Ascending aorta (tissue), 2 donors: ENCODE data around the gene JAM3. TPM values are rescaled to one million over a fixed set of nuclear protein-coding genes. Genes with fewer than 3 reads are reported as not detected.

Experiments used
- DNase-seq, 2 donors: peaks; one replicate each; pipeline ENCODE4 v3.0.0-alpha.2; 2019; ENCODE audit warnings: low spot score in 2 of 2
- H3K27ac ChIP-seq, 2 donors: fragments of 200-600 bp; sonication (generic); one replicate each; pipeline ENCODE4 v1.5.1; 2016 to 2017; ENCODE audit warnings: mild to moderate bottlenecking in 1 of 2
- H3K27me3 ChIP-seq: fragments of 200-600 bp; sonication (generic); one replicate; pipeline ENCODE4 v1.5.1; 2017
- H3K36me3 ChIP-seq, 2 donors: fragments of 200-600 bp; sonication (generic); one replicate each; pipeline ENCODE4 v1.5.1; 2016
- H3K4me1 ChIP-seq, 2 donors: fragments of 200-600 bp; sonication (generic); one replicate each; pipeline ENCODE4 v1.5.1; 2016 to 2017; ENCODE audit warnings: mild to moderate bottlenecking in 1 of 2
- H3K4me3 ChIP-seq, 2 donors: fragments of 200-600 bp; sonication (generic); one replicate each; pipeline ENCODE4 v1.5.1; 2016 to 2017; ENCODE audit warnings: mild to moderate bottlenecking in 1 of 2
- H3K9me3 ChIP-seq, 2 donors: fragments of 200-600 bp; sonication (generic); one replicate each; pipeline ENCODE4 v1.5.1; 2016
- CTCF ChIP-seq, 3 experiments: fragments of 200-600 bp in 2 of 3; fragments of 450-650 bp in 1 of 3; sonication (generic) in 2 of 3; IDR thresholded peaks; one replicate each; pipeline ENCODE4 v1.5.1; 2016 to 2019; ENCODE audit warnings: antibody characterized with exemption in 3 of 3, mild to moderate bottlenecking in 1 of 3, moderate library complexity in 1 of 3
- intact Hi-C: fragments of 100-400 bp; cut with DNase I; formaldehyde crosslinking; loops from one replicate; pipeline ENCODE4 v1.15.1; 2023
- total RNA-seq: library from RNA; depleted of rRNA; stranded (reverse); fragments of >200 nt; gene quantifications from one replicate; pipeline ENCODE4 v1.1.0, GENCODE V29; 2016

The JAM3 gene
- total RNA-seq, 1 donor from 2014 or later: 59.8 TPM

- TF ChIP-seq CTCF (IDR thresholded peaks at IDR 0.05): no peak
- intact Hi-C loops: no loop called here
These were observed 77.7 kb downstream of the JAM3 start for GRCh38 chr11:134146598-134146997.

GRCh38 chr11:134149371-134149770 lies 80.5 kb downstream of the JAM3 start:
- peaks cover 55 to 69% of the 10 kb centered on the region in 2 donors for H3K36me3 ChIP-seq
- H3K27ac ChIP-seq: no peak overlapping the region
- intact Hi-C loops: no loop called here
- no peaks in the 10 kb centered on the region for H3K9me3 ChIP-seq
- DNase-seq: no peak
- H3K4me3 ChIP-seq: no peak overlapping the region
- peaks cover 0 to 9% of the 10 kb centered on the region in 2 donors for H3K4me1 ChIP-seq
- no peaks in the 10 kb centered on the region for H3K27me3 ChIP-seq
- no peak for TF ChIP-seq CTCF (IDR thresholded peaks at IDR 0.05)

More at GRCh38 chr11:134146598-134146997, 77.7 kb downstream of the JAM3 start:
- Histone ChIP-seq H3K4me3 (no peak overlapping the region), H3K27ac (peak overlapping the region in 1 of 2 donors; percentile 20), H3K27me3 (no peaks in the 10 kb centered on the region), H3K4me1 (peaks cover 0 to 9% of the 10 kb centered on the region in 2 donors), H3K36me3 (peaks cover 34 to 52% of the 10 kb centered on the region in 2 donors), H3K9me3 (no peaks in the 10 kb centered on the region)
- DNase-seq: no peak

- Histone ChIP-seq H3K27ac (peak overlapping the region; percentile 31 to 51), H3K36me3 (peaks cover 57 to 69% of the 10 kb centered on the region in 2 donors), H3K4me3 (no peak overlapping the region), H3K27me3 (no peaks in the 10 kb centered on the region), H3K4me1 (peaks cover 0 to 9% of the 10 kb centered on the region in 2 donors), H3K9me3 (no peaks in the 10 kb centered on the region)
- no peak for TF ChIP-seq CTCF (IDR thresholded peaks at IDR 0.05)
- intact Hi-C loops: no loop called here
- no peak for DNase-seq
These were observed 81.5 kb downstream of the JAM3 start for GRCh38 chr11:134150195-134150903.

GRCh38 chr11:134151083-134151747 lies 82.3 kb downstream of the JAM3 start:
- Histone ChIP-seq H3K27me3 (no peaks in the 10 kb centered on the region), H3K4me1 (peaks cover 0 to 9% of the 10 kb centered on the region in 2 donors), H3K4me3 (no peak overlapping the region), H3K27ac (peak overlapping the region; percentile 31 to 51), H3K9me3 (no peaks in the 10 kb centered on the region), H3K36me3 (peaks cover 50 to 65% of the 10 kb centered on the region in 2 donors)
- DNase-seq: no peak
- intact Hi-C loops: no loop called here
- no peak for TF ChIP-seq CTCF (IDR thresholded peaks at IDR 0.05)

- H3K9me3 ChIP-seq: no peaks in the 10 kb centered on the region
- no peaks in the 10 kb centered on the region for H3K27me3 ChIP-seq
- TF ChIP-seq CTCF (IDR thresholded peaks at IDR 0.05): no peak
- intact Hi-C loops: no loop called here
- H3K4me1 ChIP-seq: peaks cover 0 to 8% of the 10 kb centered on the region in 2 donors
- no peak for DNase-seq
- no peak overlapping the region for H3K4me3 ChIP-seq
- H3K27ac ChIP-seq: no peak overlapping the region
- peaks cover 54 to 61% of the 10 kb centered on the region in 2 donors for H3K36me3 ChIP-seq
These were observed 83.8 kb downstream of the JAM3 start for GRCh38 chr11:134152696-134153095.
